ENCODE measurements around the gene FRRS1.
A peak's percentile ranks its signal among the peaks of the same experiment; 100 is the strongest.
"Not testable (repeated sequence)": the region's sequence is repeated elsewhere in the genome, so short reads cannot be mapped to it uniquely, and the experiment has no call there.

FRRS1 gene

GRCh38 chr1:99766378-99766800 is at the start of gene FRRS1:
Gene FRRS1 (minus strand): TSS chr1:99766635. CDS start chr1:99748768, 17,867 bp downstream.
- peak; percentile 77 for DNase-seq (ENCODE audit: low spot score)

- no peak for DNase-seq (ENCODE audit: low spot score)
Measured at GRCh38 chr1:99814373-99814900, 48.0 kb upstream of the FRRS1 start.

- no peak for DNase-seq (ENCODE audit: low spot score)
Measured at GRCh38 chr1:99811747-99812146, 45.3 kb upstream of the FRRS1 start.

GRCh38 chr1:99811075-99811474 is 44.6 kb upstream of the FRRS1 start:
- no peak for DNase-seq (ENCODE audit: low spot score)

GRCh38 chr1:99808391-99809115 is 42.1 kb upstream of the FRRS1 start:
- DNase-seq (ENCODE audit: low spot score), result peak; percentile 84

GRCh38 chr1:99806882-99807281 is 40.4 kb upstream of the FRRS1 start:
- DNase-seq (ENCODE audit: low spot score), result no peak

GRCh38 chr1:99801584-99801983 is 35.1 kb upstream of the FRRS1 start:
- DNase-seq (ENCODE audit: low spot score), result no peak

GRCh38 chr1:99793861-99794260 is 27.4 kb upstream of the FRRS1 start:
- DNase-seq (ENCODE audit: low spot score), result not testable (repeated sequence)

GRCh38 chr1:99789715-99790114 is 23.3 kb upstream of the FRRS1 start:
- no peak for DNase-seq (ENCODE audit: low spot score)

GRCh38 chr1:99788896-99789295 is 22.5 kb upstream of the FRRS1 start:
- DNase-seq (ENCODE audit: low spot score), result no peak

- DNase-seq (ENCODE audit: low spot score), result no peak
Measured at GRCh38 chr1:99786751-99787501, 20.5 kb upstream of the FRRS1 start.

- DNase-seq (ENCODE audit: low spot score), result no peak
Measured at GRCh38 chr1:99784809-99785255, 18.4 kb upstream of the FRRS1 start.

- no peak for DNase-seq (ENCODE audit: low spot score)
Measured at GRCh38 chr1:99784143-99784542, 17.7 kb upstream of the FRRS1 start.

GRCh38 chr1:99782920-99783319 is 16.5 kb upstream of the FRRS1 start:
- DNase-seq (ENCODE audit: low spot score), result no peak

GRCh38 chr1:99782397-99782796 is 16.0 kb upstream of the FRRS1 start:
- no peak for DNase-seq (ENCODE audit: low spot score)

- DNase-seq (ENCODE audit: low spot score), result no peak
Measured at GRCh38 chr1:99781798-99782197, 15.4 kb upstream of the FRRS1 start.

- DNase-seq (ENCODE audit: low spot score), result no peak
Measured at GRCh38 chr1:99777752-99778151, 11.3 kb upstream of the FRRS1 start.

GRCh38 chr1:99776120-99776519 is 9.7 kb upstream of the FRRS1 start:
- no peak for DNase-seq (ENCODE audit: low spot score)

- DNase-seq (ENCODE audit: low spot score), result no peak
Measured at GRCh38 chr1:99772809-99773208, 6.4 kb upstream of the FRRS1 start.

GRCh38 chr1:99771513-99771918 is 5.1 kb upstream of the FRRS1 start:
- peak; percentile 15 for DNase-seq (ENCODE audit: low spot score)

- DNase-seq (ENCODE audit: low spot score), result peak; percentile 40
Measured at GRCh38 chr1:99768524-99769245, 2.2 kb upstream of the FRRS1 start.

GRCh38 chr1:99768104-99768503 is 1.7 kb upstream of the FRRS1 start:
- DNase-seq (ENCODE audit: low spot score), result peak; percentile 29
